ENCODE data around the gene MAP4K4.

The MAP4K4 gene

GRCh38 chr2:101679801-101680487 lies 17.6 kb upstream of the MAP4K4 start:
- H3K9me3 Mint-ChIP-seq: no peaks in the 10 kb centered on the region
- no peak overlapping the region for H3K27ac Mint-ChIP-seq
- no peaks in the 10 kb centered on the region for H3K36me3 Mint-ChIP-seq (ENCODE audit: low read depth)
- peaks cover 5% of the 10 kb centered on the region for H3K4me1 Mint-ChIP-seq (ENCODE audit: low read depth)
- no peak overlapping the region for H3K4me3 Mint-ChIP-seq
- H3K27me3 Mint-ChIP-seq: no peaks in the 10 kb centered on the region
- intact Hi-C loops (cut with micrococcal nuclease): no loop called here

GRCh38 chr2:101682311-101682710 lies 15.2 kb upstream of the MAP4K4 start:
- no peak overlapping the region for H3K27ac Mint-ChIP-seq
- intact Hi-C loops (cut with micrococcal nuclease): no loop called here
- no peaks in the 10 kb centered on the region for H3K4me1 Mint-ChIP-seq (ENCODE audit: low read depth)
- no peaks in the 10 kb centered on the region for H3K36me3 Mint-ChIP-seq (ENCODE audit: low read depth)
- H3K9me3 Mint-ChIP-seq: no peaks in the 10 kb centered on the region
- no peak overlapping the region for H3K4me3 Mint-ChIP-seq
- no peaks in the 10 kb centered on the region for H3K27me3 Mint-ChIP-seq

DNA sequence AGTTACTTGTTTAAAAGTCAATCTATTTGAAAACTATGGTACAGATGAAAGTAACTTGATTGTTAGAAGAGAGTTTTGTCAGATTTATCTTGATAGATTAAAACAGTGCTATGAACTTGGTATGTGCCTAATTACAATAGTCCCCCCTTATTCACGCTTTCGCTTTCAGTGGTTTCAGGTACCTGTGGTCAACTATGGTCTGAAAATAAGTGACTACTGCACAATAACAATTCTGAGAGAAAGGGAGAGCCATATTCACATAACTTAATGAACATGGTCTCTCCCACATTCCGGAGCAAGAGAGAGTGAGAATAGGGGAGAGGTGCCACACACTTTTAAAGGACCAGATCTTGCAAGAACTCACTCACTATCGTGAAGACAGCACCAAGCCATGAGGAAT lies 13.2 kb upstream of the MAP4K4 start:
- Mint-ChIP-seq H3K27ac (no peak overlapping the region), H3K36me3 (ENCODE audit: low read depth) (no peaks in the 10 kb centered on the region), H3K9me3 (no peaks in the 10 kb centered on the region), H3K4me1 (ENCODE audit: low read depth) (peaks cover 10% of the 10 kb centered on the region), H3K27me3 (no peaks in the 10 kb centered on the region), H3K4me3 (no peak overlapping the region)
- intact Hi-C loops (cut with micrococcal nuclease): no loop called here

GRCh38 chr2:101688261-101688660 lies 9.2 kb upstream of the MAP4K4 start:
- Mint-ChIP-seq H3K4me3 (no peak overlapping the region), H3K36me3 (ENCODE audit: low read depth) (no peaks in the 10 kb centered on the region), H3K27ac (no peak overlapping the region), H3K4me1 (ENCODE audit: low read depth) (peaks cover 35% of the 10 kb centered on the region), H3K27me3 (peaks cover 5% of the 10 kb centered on the region), H3K9me3 (no peaks in the 10 kb centered on the region)
- intact Hi-C loops (cut with micrococcal nuclease): no loop called here

- Mint-ChIP-seq H3K9me3 (peaks cover 6% of the 10 kb centered on the region), H3K4me1 (ENCODE audit: low read depth) (peaks cover 42% of the 10 kb centered on the region), H3K27me3 (peaks cover 7% of the 10 kb centered on the region), H3K36me3 (ENCODE audit: low read depth) (no peaks in the 10 kb centered on the region), H3K27ac (peak overlapping the region; percentile 63), H3K4me3 (no peak overlapping the region)
- intact Hi-C loops (cut with micrococcal nuclease): no loop called here
Measured at GRCh38 chr2:101689114-101689825, 8.2 kb upstream of the MAP4K4 start.

- intact Hi-C loops (cut with micrococcal nuclease): loop anchor here (10.0 kb wide), 1 partner anchor 226 kb away; no protein-coding TSS in a partner anchor
- Mint-ChIP-seq H3K4me1 (ENCODE audit: low read depth) (peaks cover 42% of the 10 kb centered on the region), H3K9me3 (peaks cover 13% of the 10 kb centered on the region), H3K36me3 (ENCODE audit: low read depth) (no peaks in the 10 kb centered on the region), H3K4me3 (no peak overlapping the region), H3K27me3 (peaks cover 11% of the 10 kb centered on the region), H3K27ac (peak overlapping the region; percentile 80)
Measured at GRCh38 chr2:101690547-101691152, 6.9 kb upstream of the MAP4K4 start.

DNA sequence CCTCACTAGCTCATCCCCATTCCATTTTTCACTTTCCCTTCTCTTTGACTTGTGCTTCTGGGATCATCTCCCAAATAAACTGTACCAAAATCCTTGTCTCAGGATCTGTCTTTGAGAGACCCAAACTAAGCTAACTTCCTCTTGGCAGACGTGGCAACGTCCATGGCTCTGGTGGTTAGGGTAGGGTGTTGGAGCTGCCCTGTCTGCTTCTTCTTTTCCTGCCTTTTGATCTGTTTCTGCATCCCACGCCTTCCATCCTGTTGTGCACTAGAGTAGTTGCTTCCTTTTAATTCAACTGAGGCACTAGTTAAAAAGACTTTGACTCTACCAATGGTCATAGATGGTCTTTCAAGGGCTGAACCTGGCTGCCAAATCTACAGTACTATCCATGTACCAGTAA lies 5.5 kb upstream of the MAP4K4 start:
- peaks cover 17% of the 10 kb centered on the region for H3K27me3 Mint-ChIP-seq
- no peaks in the 10 kb centered on the region for H3K36me3 Mint-ChIP-seq (ENCODE audit: low read depth)
- H3K4me3 Mint-ChIP-seq: no peak overlapping the region
- H3K4me1 Mint-ChIP-seq (ENCODE audit: low read depth): peaks cover 50% of the 10 kb centered on the region
- H3K27ac Mint-ChIP-seq: peak overlapping the region; percentile 26
- H3K9me3 Mint-ChIP-seq: peaks cover 13% of the 10 kb centered on the region
- intact Hi-C loops (cut with micrococcal nuclease): loop anchor here (10.0 kb wide), 1 partner anchor 227 kb away; no protein-coding TSS in a partner anchor

GRCh38 chr2:101692766-101693165 lies 4.7 kb upstream of the MAP4K4 start:
- peaks cover 50% of the 10 kb centered on the region for H3K4me1 Mint-ChIP-seq (ENCODE audit: low read depth)
- H3K36me3 Mint-ChIP-seq (ENCODE audit: low read depth): no peaks in the 10 kb centered on the region
- H3K27ac Mint-ChIP-seq: peak overlapping the region; percentile 37
- H3K9me3 Mint-ChIP-seq: peaks cover 13% of the 10 kb centered on the region
- H3K27me3 Mint-ChIP-seq: peaks cover 17% of the 10 kb centered on the region
- intact Hi-C loops (cut with micrococcal nuclease): loop anchor here (10.0 kb wide), 1 partner anchor 228 kb away; no protein-coding TSS in a partner anchor
- H3K4me3 Mint-ChIP-seq: no peak overlapping the region

DNA sequence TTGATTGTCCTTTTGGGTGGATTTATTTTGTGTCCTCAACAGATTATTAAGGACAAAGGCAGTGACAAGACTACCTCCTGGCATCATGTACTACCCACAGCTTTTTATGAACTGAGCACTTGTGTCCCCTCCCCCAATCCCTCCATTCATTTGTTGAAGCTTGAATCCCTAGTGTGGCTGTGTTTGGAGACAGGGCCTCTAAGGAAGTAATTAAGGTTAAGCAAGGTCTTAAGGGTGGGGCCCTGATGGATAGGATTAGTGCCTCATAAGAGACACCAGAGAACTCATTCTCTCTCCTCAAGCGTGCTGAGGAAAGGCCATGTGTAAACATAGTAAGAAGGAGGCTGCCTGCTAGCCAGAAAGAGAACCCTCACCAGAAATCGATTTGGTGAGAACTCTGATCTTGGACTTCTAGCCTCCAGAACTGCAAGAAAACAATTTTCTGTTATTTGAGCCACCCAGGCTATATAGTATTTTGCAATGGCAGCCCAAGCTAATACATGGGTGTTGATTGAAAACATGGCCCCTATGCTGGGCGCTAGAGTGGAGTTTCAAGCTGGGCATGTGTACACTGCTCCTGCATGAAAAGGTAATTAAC lies 3.4 kb upstream of the MAP4K4 start:
- Mint-ChIP-seq H3K4me1 (ENCODE audit: low read depth) (peaks cover 40% of the 10 kb centered on the region), H3K36me3 (ENCODE audit: low read depth) (no peaks in the 10 kb centered on the region), H3K4me3 (no peak overlapping the region), H3K27ac (no peak overlapping the region), H3K9me3 (peaks cover 13% of the 10 kb centered on the region), H3K27me3 (peaks cover 17% of the 10 kb centered on the region)
- intact Hi-C loops (cut with micrococcal nuclease): loop anchor here (10.0 kb wide), 1 partner anchor 229 kb away; no protein-coding TSS in a partner anchor

- H3K36me3 Mint-ChIP-seq (ENCODE audit: low read depth): peaks cover 6% of the 10 kb centered on the region
- H3K27ac Mint-ChIP-seq: no peak overlapping the region
- H3K4me1 Mint-ChIP-seq (ENCODE audit: low read depth): peaks cover 39% of the 10 kb centered on the region
- intact Hi-C loops (cut with micrococcal nuclease): loop anchor here (10.0 kb wide), 1 partner anchor 232 kb away; no protein-coding TSS in a partner anchor
- H3K4me3 Mint-ChIP-seq: peak overlapping the region; percentile 75
- peaks cover 13% of the 10 kb centered on the region for H3K9me3 Mint-ChIP-seq
- peaks cover 17% of the 10 kb centered on the region for H3K27me3 Mint-ChIP-seq
Measured at GRCh38 chr2:101696272-101697123, 1.0 kb upstream of the MAP4K4 start.

DNA sequence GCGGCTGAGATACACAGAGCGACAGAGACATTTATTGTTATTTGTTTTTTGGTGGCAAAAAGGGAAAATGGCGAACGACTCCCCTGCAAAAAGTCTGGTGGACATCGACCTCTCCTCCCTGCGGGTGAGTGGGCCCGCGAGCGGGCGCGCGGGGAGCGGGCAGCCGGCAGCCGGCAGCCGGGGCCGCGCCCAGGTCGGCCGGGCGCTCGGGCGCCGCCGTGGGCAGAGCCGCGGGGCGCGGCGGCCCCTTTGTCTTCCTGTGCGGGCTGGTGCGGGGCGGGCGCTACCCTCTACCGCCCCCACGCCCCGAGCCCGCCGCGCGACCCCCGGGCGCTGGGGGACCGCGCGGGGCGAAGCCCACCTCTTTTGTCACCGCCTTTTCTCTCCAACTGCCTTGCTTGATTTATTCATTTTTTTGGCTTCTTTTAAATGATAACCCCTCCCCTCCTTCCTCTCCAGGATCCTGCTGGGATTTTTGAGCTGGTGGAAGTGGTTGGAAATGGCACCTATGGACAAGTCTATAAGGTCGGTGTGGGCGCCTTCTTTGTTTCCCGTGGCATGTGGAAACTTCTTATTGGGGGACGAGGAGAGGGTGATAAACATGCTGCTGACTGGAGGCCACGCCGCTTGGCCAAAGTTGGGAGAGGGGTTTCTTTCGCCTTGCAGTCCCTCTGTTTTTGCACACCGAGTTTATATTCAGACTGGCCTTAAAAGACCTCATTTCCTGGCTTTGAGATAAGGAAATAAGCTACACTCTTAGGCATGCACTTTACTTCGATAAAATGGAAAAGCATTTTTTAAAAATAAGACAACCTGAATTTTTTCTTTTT lies 722 bp downstream of the MAP4K4 start:
- peak overlapping the region; percentile 74 for H3K4me3 Mint-ChIP-seq
- H3K27me3 Mint-ChIP-seq: peaks cover 13% of the 10 kb centered on the region
- peaks cover 13% of the 10 kb centered on the region for H3K9me3 Mint-ChIP-seq
- intact Hi-C loops (cut with micrococcal nuclease): loop anchor here (2.0 to 10.0 kb wide), 2 partner anchors 75 to 233 kb away; no protein-coding TSS in a partner anchor
- no peak overlapping the region for H3K27ac Mint-ChIP-seq
- H3K36me3 Mint-ChIP-seq (ENCODE audit: low read depth): peaks cover 20% of the 10 kb centered on the region
- peaks cover 36% of the 10 kb centered on the region for H3K4me1 Mint-ChIP-seq (ENCODE audit: low read depth)

DNA sequence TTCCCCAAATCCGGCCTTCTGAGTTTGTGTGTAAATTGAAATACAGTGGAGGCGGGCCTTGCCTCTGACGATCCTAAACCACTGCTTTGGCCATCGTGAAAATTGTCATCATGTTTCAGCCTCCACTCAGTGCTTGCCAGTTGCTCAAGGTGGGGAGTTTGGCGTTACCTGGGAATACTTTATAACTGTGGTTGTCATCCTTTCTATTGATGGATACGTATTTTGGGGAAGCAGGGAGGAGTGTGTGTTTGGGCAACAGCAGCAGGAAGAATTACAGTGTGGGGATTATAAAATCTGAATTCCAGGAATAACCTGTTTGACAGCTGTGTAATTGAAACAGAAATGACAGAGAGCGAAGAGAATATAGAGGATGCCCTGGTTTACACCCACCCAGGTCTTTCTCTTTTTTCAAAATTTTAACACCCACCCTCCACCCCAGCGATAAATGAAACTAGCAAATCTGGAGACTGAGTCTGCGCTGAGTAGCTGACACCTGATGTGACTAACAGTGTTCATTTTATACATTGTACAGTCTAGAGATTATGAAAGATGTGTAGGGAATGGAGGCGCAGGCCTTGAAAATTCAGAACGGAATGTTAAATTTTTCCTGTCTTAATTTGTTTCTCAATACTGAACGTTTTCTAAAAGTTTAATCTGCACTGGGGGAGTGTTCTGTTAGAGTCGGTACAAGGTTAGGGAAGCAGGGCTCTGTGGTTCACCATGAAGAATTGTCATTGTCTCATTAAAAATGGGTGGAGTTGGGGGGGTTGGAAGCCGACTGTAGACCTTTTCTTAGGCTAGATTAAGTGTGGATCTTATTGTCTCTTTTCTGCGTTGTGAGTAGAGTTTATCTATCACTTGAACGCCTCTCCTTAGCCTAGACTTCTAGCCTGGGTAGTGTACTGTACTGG lies 1.6 kb downstream of the MAP4K4 start:
- H3K9me3 Mint-ChIP-seq: peaks cover 8% of the 10 kb centered on the region
- H3K27ac Mint-ChIP-seq: no peak overlapping the region
- H3K27me3 Mint-ChIP-seq: peaks cover 11% of the 10 kb centered on the region
- intact Hi-C loops (cut with micrococcal nuclease): loop anchor here (2.0 to 10.0 kb wide), 2 partner anchors 76 to 234 kb away; no protein-coding TSS in a partner anchor
- no peak overlapping the region for H3K4me3 Mint-ChIP-seq
- peaks cover 24% of the 10 kb centered on the region for H3K36me3 Mint-ChIP-seq (ENCODE audit: low read depth)
- peaks cover 36% of the 10 kb centered on the region for H3K4me1 Mint-ChIP-seq (ENCODE audit: low read depth)

Measured in dendritic cell treated with granulocyte-macrophage colony-stimulating factor and Interleukin-4, amounts not matched to agents 40 ng/mL and 50 ng/mL, for 4 days (primary cell).